ENCODE measurements around the gene CBX4.
"Not testable (repeated sequence)": the region's sequence is repeated elsewhere in the genome, so short reads cannot be mapped to it uniquely, and the experiment has no call there.

CBX4 gene

GRCh38 chr17:79859676-79860615 is 20.7 kb upstream of the CBX4 start:
- DNase-seq (ENCODE audit: low read depth in 2 of 2): no peak

GRCh38 chr17:79857095-79857494 is 17.9 kb upstream of the CBX4 start:
- no peak for DNase-seq (ENCODE audit: low read depth in 2 of 2)

- no peak for DNase-seq (ENCODE audit: low read depth in 2 of 2)
These were observed 16.3 kb upstream of the CBX4 start for GRCh38 chr17:79855331-79856124.

DNA sequence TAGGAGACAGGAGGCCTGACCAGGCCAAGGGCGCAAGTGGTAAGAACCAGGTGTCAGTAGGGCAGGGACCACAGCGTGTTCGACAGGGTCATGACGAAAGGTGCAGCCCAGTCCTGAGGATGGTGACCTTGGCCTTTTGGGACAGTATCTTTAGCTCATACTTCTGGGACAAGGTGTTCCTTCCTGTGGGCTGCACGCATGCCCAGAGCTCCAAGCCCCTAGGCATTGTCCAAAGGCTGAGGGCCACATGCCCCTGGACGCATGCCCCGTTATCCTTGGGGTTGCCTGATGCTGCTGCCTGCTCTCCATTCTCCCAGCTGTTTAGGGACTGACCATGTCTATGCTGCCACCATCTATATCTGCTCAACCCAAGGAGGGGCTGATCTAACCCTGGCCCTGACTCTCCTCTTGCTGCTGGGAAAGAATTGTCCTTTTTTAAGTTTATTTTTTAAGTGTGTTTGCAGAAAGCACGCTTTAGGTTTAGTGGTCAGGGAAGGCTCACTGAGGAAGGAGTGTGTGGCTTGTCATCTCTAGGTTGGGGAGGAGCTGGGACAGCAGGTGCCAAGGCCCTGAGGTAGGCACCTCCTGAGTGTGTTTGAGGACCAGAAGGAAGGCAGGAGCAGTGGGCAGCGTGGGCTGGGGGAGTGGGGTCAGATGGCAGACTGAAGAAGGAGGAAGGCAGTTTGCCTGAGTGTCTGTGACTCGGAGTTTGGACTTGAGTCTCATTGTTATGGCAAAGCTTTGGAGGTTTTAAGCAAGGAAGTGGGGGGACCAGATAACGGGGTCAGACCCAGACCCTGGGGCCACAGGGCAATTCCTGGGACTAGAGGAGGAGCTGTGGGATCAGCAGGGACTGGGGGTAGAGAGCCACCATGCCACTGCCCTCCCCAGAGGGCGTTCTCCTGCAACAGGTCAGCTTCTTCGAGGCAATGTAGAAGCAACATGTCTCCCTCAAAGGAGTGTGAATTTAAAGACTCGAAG is 15.1 kb upstream of the CBX4 start:
- no peak for DNase-seq (ENCODE audit: low read depth in 2 of 2)

DNA sequence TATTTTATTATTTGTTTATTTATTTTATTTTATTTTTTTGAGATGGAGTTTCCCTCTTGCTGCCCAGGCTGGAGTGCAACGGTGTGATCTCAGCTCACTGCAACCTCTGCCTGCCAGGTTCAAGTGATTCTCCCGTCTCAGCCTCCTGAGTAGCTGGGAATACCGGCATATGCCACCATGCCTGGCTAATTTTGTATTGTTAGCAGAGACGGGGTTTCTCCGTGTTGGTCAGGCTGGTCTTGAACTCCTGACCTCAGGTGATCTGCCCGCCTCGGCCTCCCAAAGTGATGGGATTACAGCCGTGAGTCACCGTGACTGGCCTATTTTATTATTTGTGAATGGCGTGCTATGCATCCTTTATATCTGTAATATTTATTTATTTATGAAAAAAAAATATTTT is 13.9 kb upstream of the CBX4 start:
- not testable (repeated sequence) for DNase-seq (ENCODE audit: low read depth in 2 of 2)

- no peak for DNase-seq (ENCODE audit: low read depth in 2 of 2)
These were observed 13.5 kb upstream of the CBX4 start for GRCh38 chr17:79852748-79853147.

GRCh38 chr17:79851461-79851817 is 12.2 kb upstream of the CBX4 start:
- DNase-seq (ENCODE audit: low read depth in 2 of 2): no peak

DNA sequence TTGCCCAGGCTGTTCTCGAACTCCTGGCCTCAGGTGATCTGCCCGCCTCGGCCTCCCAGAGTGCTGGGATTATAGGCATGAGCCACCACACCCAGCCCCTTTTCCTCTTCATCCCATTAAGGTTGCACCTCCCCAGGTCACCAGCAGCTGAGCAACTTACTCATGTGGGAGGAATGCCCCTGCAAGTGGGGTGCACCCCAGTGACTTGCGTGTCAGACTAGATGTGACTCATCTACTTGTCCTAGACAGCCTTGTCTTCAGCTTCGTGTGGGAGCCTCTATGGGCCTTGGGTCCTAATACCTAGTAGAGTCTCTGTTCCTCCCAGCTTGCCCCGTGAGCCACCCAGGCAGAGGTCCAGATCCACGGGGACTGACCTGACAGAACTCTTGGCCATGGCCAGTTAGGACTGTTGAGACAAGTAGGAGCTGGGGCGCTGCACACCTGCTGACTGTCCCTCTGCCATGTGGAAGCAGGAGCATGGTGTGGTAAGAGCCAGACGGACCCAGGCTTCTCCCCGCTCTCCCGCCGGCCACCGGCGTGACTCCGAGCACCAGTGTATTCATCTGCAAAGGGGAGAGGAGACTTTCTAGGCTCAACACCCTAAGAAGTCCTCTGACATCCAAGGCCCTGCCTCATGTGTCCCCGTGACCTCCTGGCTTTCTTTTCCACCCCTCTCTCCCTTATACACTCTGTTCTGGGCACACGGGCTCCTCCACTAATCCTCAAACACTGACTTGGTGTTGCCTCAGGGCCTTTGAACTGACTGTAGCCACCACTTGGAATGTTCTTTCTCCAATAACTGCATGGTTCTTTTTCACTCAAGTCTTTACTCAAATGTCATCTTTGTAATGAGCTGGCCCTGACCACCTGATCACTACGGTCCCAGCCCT is 11.6 kb upstream of the CBX4 start:
- no peak for DNase-seq (ENCODE audit: low read depth in 2 of 2)

DNA sequence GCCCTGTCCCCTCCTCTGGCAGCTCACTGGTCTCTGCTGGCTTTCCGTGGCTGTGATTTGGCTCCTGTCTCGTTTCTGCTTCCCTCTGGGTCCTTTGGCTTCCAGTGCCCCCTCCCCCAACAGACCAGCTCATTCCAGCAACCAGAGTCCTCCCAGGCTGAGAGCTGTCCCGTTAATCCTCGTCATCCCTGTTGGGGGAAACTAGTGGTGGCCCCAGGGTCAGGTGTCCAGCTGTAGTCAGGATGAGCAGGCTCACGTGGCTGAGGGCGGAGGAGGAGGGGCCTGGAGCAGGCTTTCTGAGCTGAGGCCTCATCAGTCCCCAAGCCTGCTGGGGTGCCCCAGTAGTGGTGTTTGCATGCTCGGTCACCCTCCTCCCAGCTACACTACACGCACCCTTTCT is 10.7 kb upstream of the CBX4 start:
- no peak for DNase-seq (ENCODE audit: low read depth in 2 of 2)

DNA sequence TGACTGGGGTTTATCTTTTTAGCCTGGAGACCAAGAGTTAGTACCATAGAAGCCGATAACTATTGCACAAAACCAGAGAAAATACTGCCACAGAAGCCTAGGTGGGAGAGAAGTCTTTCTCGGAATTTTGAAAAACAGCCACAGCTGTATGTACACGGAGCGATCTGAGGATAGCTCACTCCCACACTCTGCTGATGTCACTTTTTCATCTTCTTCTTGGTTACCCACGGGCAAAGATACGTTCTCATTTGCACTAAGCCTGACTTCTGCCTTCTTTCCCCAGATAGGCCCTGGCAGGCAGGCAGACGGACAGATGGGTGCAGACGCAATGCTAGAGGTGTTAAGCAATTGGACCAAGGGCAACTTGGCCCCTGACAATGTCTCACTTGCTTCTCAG is 9.1 kb upstream of the CBX4 start:
- no peak for DNase-seq (ENCODE audit: low read depth in 2 of 2)

- DNase-seq (ENCODE audit: low read depth in 2 of 2): no peak
These were observed 8.6 kb upstream of the CBX4 start for GRCh38 chr17:79847698-79848369.

- no peak for DNase-seq (ENCODE audit: low read depth in 2 of 2)
These were observed 6.3 kb upstream of the CBX4 start for GRCh38 chr17:79845601-79845949.

DNA sequence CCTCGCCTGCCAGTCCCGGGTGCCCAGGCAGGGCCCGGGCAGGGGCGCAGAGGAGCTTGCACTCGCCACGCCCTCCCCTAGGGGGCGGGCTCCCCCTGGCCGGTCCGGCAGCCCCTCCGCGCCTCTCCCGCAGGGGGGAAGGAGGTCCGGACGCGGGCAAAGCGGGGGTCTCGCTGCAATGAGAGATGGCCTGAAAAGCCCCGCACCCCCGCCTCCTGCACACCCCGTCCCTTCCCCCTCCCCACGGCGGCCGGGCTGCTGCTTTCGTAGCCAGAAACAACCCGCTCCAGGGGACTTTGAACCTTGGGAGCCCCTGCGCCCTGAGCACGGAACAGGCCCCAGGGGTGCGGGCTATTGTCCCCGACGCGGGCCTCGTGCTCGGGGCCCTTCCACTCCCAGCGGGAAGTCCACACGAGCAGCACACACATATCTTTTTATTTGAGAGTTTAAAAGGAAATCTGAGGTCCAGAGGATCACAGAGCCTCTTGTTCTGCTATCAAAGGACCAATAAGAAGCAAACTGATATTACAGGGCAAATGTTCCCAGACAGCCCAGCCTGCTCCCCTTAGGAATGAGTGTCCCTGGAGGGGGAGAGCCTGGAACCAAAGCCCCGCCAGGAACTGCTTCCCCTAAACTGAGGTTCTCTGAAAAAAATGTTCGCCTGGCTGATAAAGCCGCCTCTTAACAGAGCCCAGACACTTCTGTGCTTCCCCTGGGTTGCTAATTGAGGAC is 5.8 kb upstream of the CBX4 start:
- no peak for DNase-seq (ENCODE audit: low read depth in 2 of 2)

DNA sequence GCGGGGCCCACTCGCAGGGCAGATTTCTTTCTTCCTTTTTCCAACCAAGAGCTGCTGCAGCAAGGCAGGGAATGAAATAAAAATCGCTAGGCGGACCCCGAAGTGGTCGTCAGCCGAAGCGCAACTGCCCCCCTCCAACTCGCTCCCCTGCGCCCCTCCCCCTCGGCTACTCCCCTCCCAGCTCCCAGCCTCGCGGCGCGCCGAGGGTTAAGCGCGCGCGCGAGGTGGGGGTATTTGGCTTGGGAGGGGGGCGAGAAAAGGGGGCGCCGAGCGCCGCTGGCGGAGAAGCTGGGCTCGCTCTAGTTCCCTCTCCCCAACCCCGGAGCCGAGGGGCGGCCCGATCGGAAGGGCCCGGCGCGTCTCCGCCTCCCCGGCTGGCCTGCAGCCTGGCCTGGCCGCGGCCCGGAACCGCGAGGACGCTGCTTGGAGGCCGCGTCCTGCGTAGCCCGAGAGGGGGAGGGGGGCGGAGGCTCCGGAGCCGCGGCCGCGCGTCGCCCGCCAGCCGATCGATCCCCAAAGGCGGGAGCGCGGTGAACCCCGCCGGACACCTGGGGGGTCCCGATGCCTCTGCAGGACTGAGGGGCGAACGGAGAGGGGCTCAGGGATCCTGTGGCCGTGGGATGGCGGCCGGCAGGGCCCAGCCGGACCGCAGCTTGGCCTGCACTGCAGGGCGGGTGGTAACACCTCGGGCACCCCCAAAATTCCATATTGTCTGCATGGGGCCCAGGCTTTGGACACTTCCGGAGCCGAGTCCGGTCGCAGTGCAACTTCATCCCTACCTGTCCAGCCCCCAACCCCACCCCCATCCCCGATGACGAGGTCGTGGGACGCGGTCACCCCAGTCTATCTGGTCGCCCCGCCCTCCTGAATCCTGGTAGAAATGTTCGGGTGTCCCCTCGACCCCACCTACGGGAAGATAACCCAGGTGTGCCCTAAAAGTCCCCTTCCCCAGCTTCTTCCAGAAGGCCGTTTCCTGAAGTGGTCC is 4.9 kb upstream of the CBX4 start:
- no peak for DNase-seq (ENCODE audit: low read depth in 2 of 2)

DNA sequence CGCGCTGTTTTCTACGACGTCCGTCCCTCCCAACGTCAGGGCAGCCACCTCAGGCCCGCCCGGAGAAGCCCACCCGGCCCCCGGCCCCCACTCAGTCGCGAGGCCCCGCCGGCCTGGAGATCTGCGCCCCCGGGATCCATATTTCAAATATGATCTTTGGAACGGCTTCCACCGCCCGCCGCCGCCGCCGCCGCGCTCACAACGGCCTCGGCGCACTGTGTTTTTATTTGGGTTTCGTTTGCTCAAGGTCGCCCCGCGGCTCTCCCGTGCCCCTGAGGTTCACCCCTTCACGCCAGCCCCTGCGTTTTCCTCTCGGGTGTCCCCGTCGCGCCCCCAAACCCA is 4.2 kb upstream of the CBX4 start:
- no peak for DNase-seq (ENCODE audit: low read depth in 2 of 2)

DNA sequence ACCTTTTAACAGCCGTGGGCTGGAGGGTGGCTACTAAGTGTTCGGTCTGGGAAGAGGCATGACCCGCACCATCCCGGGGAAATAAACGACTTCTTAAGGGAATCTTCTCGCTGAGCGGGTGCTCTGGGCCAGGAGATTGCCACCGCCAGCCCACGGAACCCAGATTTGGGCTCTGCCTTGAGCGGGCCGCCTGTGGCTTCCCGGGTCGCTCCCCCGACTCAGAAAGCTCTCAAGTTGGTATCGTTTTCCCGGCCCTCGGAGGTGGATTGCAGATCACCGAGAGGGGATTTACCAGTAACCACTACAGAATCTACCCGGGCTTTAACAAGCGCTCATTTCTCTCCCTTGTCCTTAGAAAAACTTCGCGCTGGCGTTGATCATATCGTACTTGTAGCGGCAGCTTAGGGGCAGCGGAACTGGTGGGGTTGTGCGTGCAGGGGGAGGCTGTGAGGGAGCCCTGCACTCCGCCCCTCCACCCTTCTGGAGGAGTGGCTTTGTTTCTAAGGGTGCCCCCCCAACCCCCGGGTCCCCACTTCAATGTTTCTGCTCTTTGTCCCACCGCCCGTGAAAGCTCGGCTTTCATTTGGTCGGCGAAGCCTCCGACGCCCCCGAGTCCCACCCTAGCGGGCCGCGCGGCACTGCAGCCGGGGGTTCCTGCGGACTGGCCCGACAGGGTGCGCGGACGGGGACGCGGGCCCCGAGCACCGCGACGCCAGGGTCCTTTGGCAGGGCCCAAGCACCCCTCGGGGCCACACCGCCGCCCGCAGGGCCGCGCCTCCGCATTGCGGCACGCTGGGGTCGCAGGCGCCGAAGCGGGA is 3.6 kb upstream of the CBX4 start:
- no peak for DNase-seq (ENCODE audit: low read depth in 2 of 2)

- no peak for DNase-seq (ENCODE audit: low read depth in 2 of 2)
These were observed 3.0 kb upstream of the CBX4 start for GRCh38 chr17:79842136-79842655.

Measured in stimulated activated CD4-positive, alpha-beta T cell treated with anti-CD3 and anti-CD28 coated beads, Interleukin-15, amount 100 ng/mL, for 48 hours (primary cell).